Spleen (tissue), 11 donors: ENCODE results near the gene MAL. TPM values are rescaled to one million over a fixed set of nuclear protein-coding genes. Genes with fewer than 3 reads are reported as not detected.

ENCODE experiments used
- DNase-seq: peaks from one replicate; pipeline ENCODE4 v3.0.0-alpha.2; 2020
- H3K27ac ChIP-seq, 8 donors: fragments of 200-600 bp; sonication (generic) in 7 of 8; 1 replicate in 4 of 8; 2 replicates in 4 of 8; pipeline versions ENCODE4 v1.5.0 to v1.8.0; 2016 to 2021; ENCODE audit warnings: inconsistent platforms in 4 of 8, mild to moderate bottlenecking in 4 of 8, moderate library complexity in 1 of 8
- H3K27me3 ChIP-seq, 7 donors: fragments of 200-600 bp; sonication (generic) in 6 of 7; replicated peaks in 1 of 7; 1 replicate in 4 of 7; 2 replicates in 3 of 7; pipeline versions ENCODE4 v1.5.0 to v1.8.0; 2016 to 2021; ENCODE audit warnings: inconsistent platforms in 3 of 7, mild to moderate bottlenecking in 1 of 7
- H3K36me3 ChIP-seq, 6 donors: fragments of 200-600 bp; sonication (generic) in 5 of 6; 1 replicate in 4 of 6; 2 replicates in 2 of 6; pipeline versions ENCODE4 v1.5.0 to v1.8.0; 2016 to 2021; ENCODE audit warnings: inconsistent platforms in 2 of 6
- H3K4me1 ChIP-seq, 6 donors: fragments of 200-600 bp; sonication (generic) in 5 of 6; 1 replicate in 3 of 6; 2 replicates in 3 of 6; pipeline versions ENCODE4 v1.5.0 to v1.8.0; 2016 to 2021; ENCODE audit warnings: inconsistent platforms in 3 of 6
- H3K4me3 ChIP-seq, 8 donors: fragments of 200-600 bp; sonication (generic) in 7 of 8; 1 replicate in 4 of 8; 2 replicates in 4 of 8; pipeline versions ENCODE4 v1.5.0 to v1.8.0; 2016 to 2021; ENCODE audit warnings: inconsistent platforms in 4 of 8, mild to moderate bottlenecking in 4 of 8, moderate library complexity in 2 of 8
- H3K9me3 ChIP-seq, 8 donors: fragments of 200-600 bp; sonication (generic) in 7 of 8; 1 replicate in 4 of 8; 2 replicates in 4 of 8; pipeline versions ENCODE4 v1.5.0 to v1.8.0; 2016 to 2021; ENCODE audit warnings: inconsistent platforms in 4 of 8
- CTCF ChIP-seq, 11 experiments: fragments of 200-600 bp in 7 of 11; fragments of 450-650 bp in 4 of 11; sonication (generic) in 4 of 11; IDR thresholded peaks in 8 of 11; conservative IDR thresholded peaks in 3 of 11; 1 replicate in 7 of 11; 2 replicates in 4 of 11; pipeline versions ENCODE4 v1.4.0 to v1.8.0; 2016 to 2021; ENCODE audit warnings: antibody characterized with exemption in 11 of 11, inconsistent platforms in 4 of 11, mild to moderate bottlenecking in 1 of 11
- POLR2A ChIP-seq, 3 donors: fragments of 450-650 bp; IDR thresholded peaks; one replicate each; pipeline ENCODE4 v1.5.1; 2017; ENCODE audit warnings: antibody characterized with exemption in 3 of 3, mild to moderate bottlenecking in 1 of 3
- POLR2AphosphoS5 ChIP-seq, 3 donors: sonication (generic); formaldehyde crosslinking; IDR thresholded peaks; one replicate each; pipeline ENCODE4 v1.5.1; 2017; ENCODE audit warnings: antibody characterized with exemption in 3 of 3
- WGBS, 5 donors: extraction: QIAGEN DNeasy Blood & Tissue Kit in 3 of 5; methylation state at CpG; one replicate each; pipeline versions ENCODE4 v1.1.5 to v1.1.7; 2013 to 2018; 5-methylcytosine and 5-hydroxymethylcytosine counted together
- intact Hi-C: fragments of 100-400 bp; cut with DNase I; formaldehyde crosslinking; loops from one replicate; pipeline ENCODE4 v1.15.0; 2023; ENCODE audit warnings: low total_unique reads
- polyA plus RNA-seq, 3 donors: library from polyadenylated mRNA; stranded (reverse); fragments of 200-250 nt; gene quantifications; one replicate each; pipeline ENCODE4 v1.2.1, GENCODE V29; 2013
- total RNA-seq, 7 donors: library from RNA; depleted of rRNA in 3 of 7; stranded (reverse); fragments of >200 nt in 3 of 7; fragmentation: NEBNext Ultra II Directional in 4 of 7; extraction: Animal tissue kit (Norgen Biotek cat#: 25700) in 4 of 7; gene quantifications; one replicate each; pipeline versions ENCODE4 v1.1.0 to v1.2.1, GENCODE V29; 2016 to 2021
- donor health status: healthy with polysubstance abuse.
- donor health status: DM: no; HTN: no; CAD: no; lungs with moderate emphysema.
- donor health status: DM: no; HTN: no; CAD: no.
- donor health status: Bipolar disorder and iron deficiency.
- donor health status: healthy.
- donor health status: DM: no; HTN: no; CAD: no.
- donor health status: DM: yes; HTN: yes; CAD: no.

The MAL gene
- total and polyA plus RNA-seq, 10 donors, result 4.7 to 18.8 (median 8.7) TPM

GRCh38 chr2:94979406-94980375, 45.8 kb upstream of the MAL start:
- Histone ChIP-seq H3K4me1 (no peaks in the 10 kb centered on the region), H3K27ac (no peak overlapping the region), H3K4me3 (no peak overlapping the region), H3K27me3 (peaks cover 0 to 45% (median 0%) of the 10 kb centered on the region in 7 donors), H3K36me3 (no peaks in the 10 kb centered on the region), H3K9me3 (no peaks in the 10 kb centered on the region)
- intact Hi-C loops, result no loop called here
- TF ChIP-seq POLR2AphosphoS5 (IDR thresholded peaks at IDR 0.05) (no peak), POLR2A (IDR thresholded peaks at IDR 0.05) (no peak), CTCF (IDR thresholded peaks at IDR 0.05 in 8 of 11, conservative IDR thresholded peaks at IDR 0.05 in 3 of 11) (no peak)
- no peak for DNase-seq
- WGBS, 5 donors, result 82 to 87% (median 85%) methylated on average over 8 to 10 of the region's 10 CpGs

GRCh38 chr2:94980406-94980805, 45.1 kb upstream of the MAL start:
- no peaks in the 10 kb centered on the region for H3K36me3 ChIP-seq
- TF ChIP-seq CTCF (IDR thresholded peaks at IDR 0.05 in 8 of 11, conservative IDR thresholded peaks at IDR 0.05 in 3 of 11), result no peak
- TF ChIP-seq POLR2AphosphoS5 (IDR thresholded peaks at IDR 0.05), result no peak
- no peak for TF ChIP-seq POLR2A (IDR thresholded peaks at IDR 0.05)
- intact Hi-C loops, result no loop called here
- 79 to 97% (median 91%) methylated on average over 5 to 15 of the region's 15 CpGs for WGBS, 5 donors
- peaks cover 0 to 51% (median 0%) of the 10 kb centered on the region in 7 donors for H3K27me3 ChIP-seq
- no peaks in the 10 kb centered on the region for H3K4me1 ChIP-seq
- H3K27ac ChIP-seq, result no peak overlapping the region
- H3K4me3 ChIP-seq, result no peak overlapping the region
- H3K9me3 ChIP-seq, result no peaks in the 10 kb centered on the region
- DNase-seq, result no peak

- intact Hi-C loops, result no loop called here
Measured at GRCh38 chr2:94982156-94982555, 43.4 kb upstream of the MAL start.

More at GRCh38 chr2:94982156-94982555, 43.4 kb upstream of the MAL start:
- DNase-seq, result no peak
- Histone ChIP-seq H3K27ac (no peak overlapping the region), H3K36me3 (no peaks in the 10 kb centered on the region), H3K27me3 (peaks cover 0 to 52% (median 8%) of the 10 kb centered on the region in 7 donors), H3K4me3 (no peak overlapping the region), H3K4me1 (no peaks in the 10 kb centered on the region), H3K9me3 (no peaks in the 10 kb centered on the region)
- 65 to 85% (median 74%) methylated on average over 6 of the region's 6 CpGs for WGBS, 5 donors
- no peak for TF ChIP-seq CTCF (IDR thresholded peaks at IDR 0.05 in 8 of 11, conservative IDR thresholded peaks at IDR 0.05 in 3 of 11)
- TF ChIP-seq POLR2A (IDR thresholded peaks at IDR 0.05), result no peak
- TF ChIP-seq POLR2AphosphoS5 (IDR thresholded peaks at IDR 0.05), result no peak
